Right atrium auricular region (tissue), 2 donors: ENCODE measurements around the gene ZC2HC1B. TPM values are rescaled to one million over a fixed set of nuclear protein-coding genes. Genes with fewer than 3 reads are reported as not detected.
"Not testable (repeated sequence)": the region's sequence is repeated elsewhere in the genome, so short reads cannot be mapped to it uniquely, and the experiment has no call there.

Experiments used
- DNase-seq: peaks from one replicate; pipeline ENCODE4 v3.0.0-alpha.2; 2019; ENCODE audit warnings: low spot score
- H3K27ac ChIP-seq, 2 donors: fragments of 200-600 bp; sonication (generic); 1 replicate in 1 of 2; 2 replicates in 1 of 2; pipeline ENCODE4 v1.5.1; 2016 to 2019
- H3K27me3 ChIP-seq, 2 donors: fragments of 200-600 bp; sonication (generic); one replicate each; pipeline versions ENCODE4 v1.5.1 to v1.6.0; 2017 to 2019
- H3K36me3 ChIP-seq: fragments of 200-600 bp; sonication (generic); one replicate; pipeline ENCODE4 v1.5.1; 2016
- H3K4me1 ChIP-seq, 2 donors: fragments of 200-600 bp; sonication (generic); one replicate each; pipeline versions ENCODE4 v1.5.1 to v1.6.0; 2017 to 2019
- H3K4me3 ChIP-seq, 2 donors: fragments of 200-600 bp; sonication (generic); 1 replicate in 1 of 2; 2 replicates in 1 of 2; pipeline ENCODE4 v1.5.1; 2017 to 2019; ENCODE audit warnings: mild to moderate bottlenecking in 1 of 2, moderate library complexity in 1 of 2
- H3K9me3 ChIP-seq, 2 donors: fragments of 200-600 bp; sonication (generic); one replicate each; pipeline ENCODE4 v1.5.1; 2019
- total RNA-seq, 2 donors: library from RNA; depleted of rRNA; stranded (reverse); fragments of >200 nt; gene quantifications; one replicate each; pipeline ENCODE4 v1.1.0, GENCODE V29; 2016
- TF ChIP-seq, protein P1 (sequence below), 2 donors: fragments of 200-600 bp; sonication (generic); IDR thresholded peaks; one replicate each; pipeline ENCODE4 v1.5.1; 2019; ENCODE audit warnings: antibody characterized with exemption in 2 of 2

ZC2HC1B gene
- total RNA-seq, 2 donors from 2014 or later, result not detected

DNA sequence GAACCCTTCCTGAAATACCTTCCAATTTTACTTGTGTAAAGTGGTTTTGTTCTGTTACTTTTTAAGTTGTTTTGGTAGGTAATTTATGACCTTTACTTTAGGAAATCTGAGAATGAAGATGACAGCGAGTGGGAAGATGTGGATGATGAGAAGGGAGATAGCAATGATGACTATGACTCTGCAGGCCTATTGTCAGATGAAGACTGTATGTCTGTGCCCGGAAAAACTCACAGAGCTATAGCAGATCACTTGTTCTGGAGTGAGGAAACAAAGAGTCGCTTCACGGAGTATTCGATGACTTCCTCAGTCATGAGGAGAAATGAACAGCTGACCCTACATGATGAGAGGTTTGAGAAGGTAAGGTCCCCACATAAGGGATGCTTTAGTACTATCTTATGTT lies 6.6 kb upstream of the ZC2HC1B start:
- no peaks in the 10 kb centered on the region for H3K27me3 ChIP-seq
- no peaks in the 10 kb centered on the region for H3K4me1 ChIP-seq
- DNase-seq, result no peak
- no peak overlapping the region for H3K27ac ChIP-seq
- peaks cover 0 to 18% of the 10 kb centered on the region in 2 donors for H3K9me3 ChIP-seq
- H3K4me3 ChIP-seq, result no peak overlapping the region
- TF ChIP-seq, protein P1, sequence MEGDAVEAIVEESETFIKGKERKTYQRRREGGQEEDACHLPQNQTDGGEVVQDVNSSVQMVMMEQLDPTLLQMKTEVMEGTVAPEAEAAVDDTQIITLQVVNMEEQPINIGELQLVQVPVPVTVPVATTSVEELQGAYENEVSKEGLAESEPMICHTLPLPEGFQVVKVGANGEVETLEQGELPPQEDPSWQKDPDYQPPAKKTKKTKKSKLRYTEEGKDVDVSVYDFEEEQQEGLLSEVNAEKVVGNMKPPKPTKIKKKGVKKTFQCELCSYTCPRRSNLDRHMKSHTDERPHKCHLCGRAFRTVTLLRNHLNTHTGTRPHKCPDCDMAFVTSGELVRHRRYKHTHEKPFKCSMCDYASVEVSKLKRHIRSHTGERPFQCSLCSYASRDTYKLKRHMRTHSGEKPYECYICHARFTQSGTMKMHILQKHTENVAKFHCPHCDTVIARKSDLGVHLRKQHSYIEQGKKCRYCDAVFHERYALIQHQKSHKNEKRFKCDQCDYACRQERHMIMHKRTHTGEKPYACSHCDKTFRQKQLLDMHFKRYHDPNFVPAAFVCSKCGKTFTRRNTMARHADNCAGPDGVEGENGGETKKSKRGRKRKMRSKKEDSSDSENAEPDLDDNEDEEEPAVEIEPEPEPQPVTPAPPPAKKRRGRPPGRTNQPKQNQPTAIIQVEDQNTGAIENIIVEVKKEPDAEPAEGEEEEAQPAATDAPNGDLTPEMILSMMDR (IDR thresholded peaks at IDR 0.05), result no peak
- peaks cover 86% of the 10 kb centered on the region for H3K36me3 ChIP-seq

DNA sequence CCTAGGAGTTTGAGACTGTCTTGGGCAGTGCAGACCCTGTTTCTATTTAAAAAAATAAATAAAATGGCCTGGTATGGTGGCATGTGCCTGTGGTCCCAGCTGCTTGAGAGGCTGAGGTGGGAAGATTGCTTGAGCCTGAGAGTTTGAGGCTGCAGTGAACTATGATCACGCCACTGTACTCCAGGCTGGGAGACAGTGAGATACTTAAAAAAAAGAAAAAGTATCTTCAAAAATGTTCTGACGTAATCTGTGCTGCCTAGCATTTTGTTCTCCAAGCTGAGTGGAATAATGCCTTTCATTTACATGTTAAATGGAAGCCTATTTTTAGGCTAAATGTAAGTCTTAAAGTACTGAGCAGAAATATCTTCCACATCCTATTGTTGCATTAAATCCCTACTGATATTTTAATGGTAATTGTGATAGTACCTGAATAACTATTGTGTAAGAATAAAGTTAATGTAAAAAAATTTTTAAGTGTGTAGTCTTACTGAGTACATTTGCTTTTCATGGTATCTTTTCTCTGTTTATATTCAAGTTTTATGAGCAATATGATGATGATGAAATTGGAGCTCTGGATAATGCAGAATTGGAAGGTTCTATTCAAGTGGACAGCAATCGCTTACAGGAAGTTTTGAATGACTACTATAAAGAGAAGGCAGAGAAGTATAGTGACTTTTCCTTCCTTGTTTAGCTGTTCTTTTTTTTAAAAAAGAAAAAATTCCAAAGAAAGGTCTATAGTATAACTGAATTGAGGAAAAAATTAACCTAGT lies 4.2 kb upstream of the ZC2HC1B start:
- TF ChIP-seq, protein P1 (IDR thresholded peaks at IDR 0.05), result no peak
- Histone ChIP-seq H3K27ac (no peak overlapping the region), H3K9me3 (peaks cover 0 to 14% of the 10 kb centered on the region in 2 donors), H3K36me3 (peaks cover 97% of the 10 kb centered on the region), H3K27me3 (no peaks in the 10 kb centered on the region), H3K4me3 (no peak overlapping the region), H3K4me1 (no peaks in the 10 kb centered on the region)
- no peak for DNase-seq

DNA sequence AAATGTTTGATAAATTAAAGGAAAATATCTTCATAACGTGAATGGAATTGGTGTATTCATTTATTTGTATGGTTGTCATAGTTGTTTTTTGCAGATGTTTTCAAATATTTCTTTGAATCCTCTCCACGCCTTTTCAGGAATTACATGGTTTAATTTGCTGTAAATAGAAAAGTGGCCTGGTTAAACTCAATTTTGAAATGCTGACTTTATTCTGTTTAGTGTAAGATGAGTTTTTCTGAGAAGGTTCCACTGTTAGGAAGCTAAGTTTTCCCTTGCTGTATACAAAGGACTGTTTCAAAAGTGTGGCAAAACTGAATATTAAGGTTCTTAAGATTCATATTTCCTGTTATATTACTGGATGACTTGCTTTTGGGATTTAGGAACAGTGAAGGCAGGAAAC lies 503 bp upstream of the ZC2HC1B start:
- Histone ChIP-seq H3K36me3 (peaks cover 60% of the 10 kb centered on the region), H3K4me1 (no peaks in the 10 kb centered on the region), H3K9me3 (no peaks in the 10 kb centered on the region), H3K27me3 (no peaks in the 10 kb centered on the region), H3K4me3 (no peak overlapping the region), H3K27ac (no peak overlapping the region)
- no peak for DNase-seq
- TF ChIP-seq, protein P1 (IDR thresholded peaks at IDR 0.05), result no peak

DNA sequence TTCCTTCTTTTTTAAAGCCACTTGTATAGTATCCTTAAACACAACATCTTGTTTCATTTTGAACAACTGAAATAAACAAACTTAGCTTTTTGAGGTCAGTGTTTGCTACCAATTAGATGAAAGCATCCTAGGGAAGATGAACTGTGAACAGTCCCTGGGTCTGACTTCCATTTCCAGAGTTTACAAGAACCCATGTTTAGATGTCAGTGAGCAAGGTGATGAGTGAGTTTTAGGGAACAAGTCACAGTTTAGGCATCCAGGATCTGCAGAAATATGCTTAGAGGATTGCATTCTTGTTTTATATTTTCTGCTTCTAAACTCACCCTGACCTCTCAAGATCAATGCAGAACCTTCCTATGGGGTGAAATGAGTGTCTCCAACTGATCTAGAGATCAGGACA lies 3.0 kb downstream of the ZC2HC1B start:
- TF ChIP-seq, protein P1 (IDR thresholded peaks at IDR 0.05), result no peak
- Histone ChIP-seq H3K27ac (no peak overlapping the region), H3K27me3 (no peaks in the 10 kb centered on the region), H3K9me3 (no peaks in the 10 kb centered on the region), H3K4me1 (no peaks in the 10 kb centered on the region), H3K36me3 (peaks cover 25% of the 10 kb centered on the region), H3K4me3 (no peak overlapping the region)
- no peak for DNase-seq

DNA sequence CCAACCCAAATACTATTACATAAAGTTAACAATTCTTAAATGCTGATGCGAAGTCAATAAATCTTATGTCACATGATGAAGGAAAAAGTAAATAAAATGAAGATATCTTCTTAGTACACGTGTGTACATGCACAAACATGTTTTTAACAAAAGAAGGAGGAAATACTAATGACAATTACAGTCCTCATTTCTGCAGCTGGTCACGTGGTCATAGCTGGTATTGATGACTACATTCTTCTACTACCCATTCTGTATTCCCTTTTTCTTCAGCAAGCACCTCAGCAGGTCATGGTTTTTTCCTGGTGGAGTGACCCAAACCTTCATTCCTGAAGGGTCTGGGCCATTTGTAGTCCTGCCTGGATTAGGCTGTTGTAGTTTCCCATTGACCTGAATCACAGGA lies 4.5 kb downstream of the ZC2HC1B start:
- not testable (repeated sequence) for H3K27ac ChIP-seq, DNase-seq, H3K4me1 ChIP-seq, H3K27me3 ChIP-seq, H3K4me3 ChIP-seq, H3K9me3 ChIP-seq, H3K36me3 ChIP-seq

DNA sequence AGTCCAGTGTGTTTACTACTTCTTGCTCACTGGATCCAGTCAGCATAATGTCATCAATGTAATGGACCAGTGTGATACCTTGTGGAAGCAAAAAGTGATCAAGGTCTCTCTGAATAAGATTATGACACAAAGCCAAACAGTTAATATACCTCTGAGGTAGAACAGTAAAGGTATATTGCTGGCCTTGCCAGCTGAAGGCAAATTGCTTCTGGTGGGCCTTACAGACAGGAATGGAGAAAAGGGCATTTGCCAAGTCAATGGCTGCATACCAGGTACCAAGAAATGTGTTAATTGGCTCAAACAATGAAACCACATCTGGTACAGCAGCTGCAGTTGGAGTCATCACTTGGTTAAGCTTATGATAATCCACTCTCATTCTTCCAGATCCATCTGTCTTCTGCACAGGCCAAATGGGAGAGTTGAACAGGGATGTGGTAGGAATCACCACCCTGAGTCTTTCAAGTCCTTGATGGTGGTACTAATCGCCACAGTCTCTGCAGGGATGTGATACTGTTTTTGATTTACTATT lies 7.0 kb downstream of the ZC2HC1B start:
- not testable (repeated sequence) for H3K27ac ChIP-seq, DNase-seq, H3K36me3 ChIP-seq, H3K27me3 ChIP-seq, H3K4me3 ChIP-seq, H3K4me1 ChIP-seq, H3K9me3 ChIP-seq

DNA sequence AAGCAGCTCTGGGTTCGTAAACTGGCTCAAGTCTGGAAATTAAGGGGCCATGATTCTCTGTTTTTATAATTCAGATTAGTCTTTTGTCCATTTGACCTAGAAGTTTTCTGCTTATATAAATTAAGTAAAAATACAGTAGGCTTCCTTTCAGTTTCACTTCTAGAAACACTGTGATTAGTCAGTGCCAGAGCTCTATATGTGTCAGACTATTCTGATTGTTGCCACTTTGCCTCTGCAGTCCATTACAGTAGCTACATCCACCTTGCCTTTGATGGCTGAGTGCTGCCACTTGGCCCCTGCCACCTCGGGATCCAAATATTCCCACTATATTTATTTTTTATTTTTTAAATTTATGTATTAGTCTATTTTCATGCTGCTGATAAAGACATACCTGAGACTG lies 7.9 kb downstream of the ZC2HC1B start:
- Histone ChIP-seq H3K27me3 (no peaks in the 10 kb centered on the region), H3K36me3 (no peaks in the 10 kb centered on the region), H3K4me3 (no peak overlapping the region), H3K9me3 (peaks cover 0 to 9% of the 10 kb centered on the region in 2 donors), H3K27ac (no peak overlapping the region), H3K4me1 (no peaks in the 10 kb centered on the region)
- no peak for DNase-seq
- TF ChIP-seq, protein P1 (IDR thresholded peaks at IDR 0.05), result no peak

DNA sequence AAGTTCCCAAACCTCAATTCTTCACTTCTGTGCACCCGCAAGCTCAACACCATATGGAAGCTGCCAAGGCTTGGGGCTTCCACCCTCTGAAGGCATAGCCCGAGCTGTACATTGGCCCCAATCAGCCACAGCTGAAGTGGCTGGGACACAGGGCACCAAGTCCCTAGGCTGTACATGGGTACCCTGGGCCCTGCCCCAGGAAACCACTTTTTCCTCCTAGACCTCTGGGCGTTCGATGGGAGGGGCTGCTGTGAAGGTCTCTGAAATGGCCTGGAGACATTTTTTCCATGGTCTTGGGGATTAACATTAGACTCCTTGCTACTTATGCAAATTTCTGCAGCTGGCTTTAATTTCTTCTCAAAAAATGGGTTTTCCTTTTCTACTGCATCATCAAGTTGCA lies 9.3 kb downstream of the ZC2HC1B start:
- not testable (repeated sequence) for H3K36me3 ChIP-seq, H3K27me3 ChIP-seq
- H3K9me3 ChIP-seq, result peaks cover 0 to 16% of the 10 kb centered on the region in 2 donors

DNA sequence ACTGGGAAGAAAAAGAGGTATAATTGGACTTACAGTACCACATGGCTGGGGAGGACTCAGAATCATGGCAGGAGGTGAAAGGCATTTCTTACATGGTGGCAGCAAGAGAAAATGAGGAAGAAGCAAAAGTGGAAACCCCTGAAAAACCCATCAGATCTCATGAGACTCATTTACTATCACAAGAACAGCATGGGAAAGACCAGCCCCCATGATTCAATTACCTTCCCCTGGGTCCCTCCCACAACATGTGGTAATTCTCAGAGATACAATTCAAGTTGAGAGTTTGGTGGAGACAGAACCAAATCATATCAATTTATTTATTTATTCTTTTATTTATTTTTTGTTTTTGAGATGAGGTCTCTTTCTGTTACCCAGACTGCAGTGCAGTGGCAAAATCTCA lies 10.2 kb downstream of the ZC2HC1B start:
- H3K4me1 ChIP-seq, H3K4me3 ChIP-seq, DNase-seq, H3K27me3 ChIP-seq, H3K27ac ChIP-seq, H3K36me3 ChIP-seq: not testable (repeated sequence)
- peaks cover 0 to 18% of the 10 kb centered on the region in 2 donors for H3K9me3 ChIP-seq

More for the DNA sequence above, 9.3 kb downstream of the ZC2HC1B start:
- not testable (repeated sequence) for H3K4me1 ChIP-seq, H3K4me3 ChIP-seq, H3K27ac ChIP-seq, DNase-seq
